Measurements from ENCODE around the gene PCBP4.

PCBP4 gene
- 12.6 reads per million, percentile 37 among the genes with 10 or more reads in this experiment for total RNA-seq

DNA sequence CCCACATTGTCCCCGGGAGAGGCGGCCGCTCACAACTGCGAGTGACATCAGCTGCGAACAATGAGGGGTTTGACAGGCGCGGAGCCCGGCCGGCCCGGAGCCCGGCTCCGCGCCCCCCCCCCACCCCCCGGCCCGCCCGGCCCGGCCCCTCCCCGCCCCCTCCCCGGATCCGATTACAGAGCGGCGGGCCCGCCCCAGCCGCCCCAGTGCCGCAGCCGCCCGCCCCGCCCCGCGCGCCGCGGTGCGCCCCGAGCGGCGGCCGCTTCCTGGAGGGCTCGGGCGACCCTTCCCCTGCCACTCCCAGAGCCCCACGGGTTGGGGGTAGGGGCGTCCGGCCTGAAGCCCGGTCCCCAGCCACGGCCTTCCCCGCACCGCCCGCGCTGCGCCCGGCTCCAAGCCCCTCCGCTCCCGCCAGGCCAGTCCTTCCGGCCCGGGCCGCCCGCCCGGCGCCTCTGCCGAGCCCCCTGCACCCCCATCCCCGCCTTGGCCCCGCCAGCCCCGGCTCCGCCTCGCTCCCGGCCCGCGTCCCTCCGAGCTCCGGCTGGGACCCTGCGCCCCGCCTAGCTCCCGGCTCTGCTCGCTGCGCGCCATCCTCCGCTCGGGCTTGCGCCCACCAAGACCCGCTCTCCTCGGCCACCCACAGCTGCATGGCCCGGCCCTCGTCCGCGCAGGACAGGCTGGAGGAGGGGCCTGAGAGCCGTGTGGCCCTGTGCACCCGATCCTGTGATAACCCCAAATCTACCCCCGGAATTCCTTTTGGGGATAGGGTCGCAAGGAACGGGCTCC is at the start of gene PCBP4:
PCBP4 (minus strand) TSS at position 71 of the 786 bp plus-strand sequence. CDS start 6,214 bp downstream, outside the sequence.
- DNase-seq = peak; percentile 25

DNA sequence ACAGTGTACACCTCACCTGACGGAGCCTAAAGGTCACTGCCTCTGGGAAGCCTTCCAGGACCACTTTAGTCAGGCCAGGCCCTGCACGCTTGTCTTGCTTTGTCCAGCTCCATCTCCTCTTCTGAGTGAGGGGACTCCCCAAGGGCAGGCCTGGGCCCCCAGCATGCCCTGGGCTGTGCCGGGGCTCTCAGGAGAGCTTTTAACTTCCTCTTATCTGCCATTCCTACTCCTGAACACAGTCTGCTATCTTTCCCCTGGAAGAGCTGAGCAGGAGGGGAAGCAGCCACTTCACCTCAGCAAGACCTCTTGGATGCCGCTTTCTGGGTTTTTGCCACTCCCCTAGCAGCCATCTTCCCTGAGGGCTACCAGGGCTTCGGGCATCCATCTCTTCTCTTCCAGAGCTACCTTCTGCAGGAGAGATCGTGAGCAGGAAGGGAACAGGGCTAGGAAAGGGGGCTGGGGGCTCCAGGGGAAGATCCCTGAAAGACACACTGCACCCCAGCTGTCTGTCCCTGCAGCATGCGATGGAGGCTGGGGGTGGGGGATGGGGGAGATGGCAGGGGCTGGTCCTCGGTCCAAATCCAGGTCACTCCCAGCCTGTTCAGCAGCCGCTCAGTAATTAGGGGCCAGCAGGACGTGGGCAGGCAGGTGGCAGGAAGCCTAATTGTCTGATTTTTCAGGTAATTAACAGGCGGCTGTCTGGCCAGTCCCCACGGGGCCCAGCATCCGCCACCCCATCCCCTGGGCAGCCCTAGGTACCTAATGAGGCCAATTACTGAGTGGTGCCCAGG is 48.4 kb upstream of the PCBP4 start:
- DNase-seq = no peak

DNA sequence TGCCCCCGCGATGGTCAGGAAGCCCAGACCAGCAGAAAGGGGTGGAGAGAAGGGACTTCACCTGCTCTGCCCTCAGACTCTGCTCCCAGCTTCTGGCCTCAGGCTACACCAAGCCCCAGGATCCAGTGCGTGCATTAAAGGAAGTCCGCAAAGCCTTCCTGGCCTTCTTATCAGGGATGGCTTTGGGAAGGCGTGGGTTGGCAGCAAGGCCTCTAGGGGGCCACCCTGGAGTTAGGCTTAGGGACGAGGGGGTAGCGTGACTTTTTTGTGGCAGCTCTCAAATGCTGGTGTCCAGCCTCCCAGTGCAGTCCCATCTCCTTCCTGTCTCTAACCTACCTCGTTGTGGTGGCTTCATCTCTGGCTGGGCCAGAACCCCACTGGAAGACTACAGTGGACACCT is 47.4 kb upstream of the PCBP4 start:
- no peak for DNase-seq

DNA sequence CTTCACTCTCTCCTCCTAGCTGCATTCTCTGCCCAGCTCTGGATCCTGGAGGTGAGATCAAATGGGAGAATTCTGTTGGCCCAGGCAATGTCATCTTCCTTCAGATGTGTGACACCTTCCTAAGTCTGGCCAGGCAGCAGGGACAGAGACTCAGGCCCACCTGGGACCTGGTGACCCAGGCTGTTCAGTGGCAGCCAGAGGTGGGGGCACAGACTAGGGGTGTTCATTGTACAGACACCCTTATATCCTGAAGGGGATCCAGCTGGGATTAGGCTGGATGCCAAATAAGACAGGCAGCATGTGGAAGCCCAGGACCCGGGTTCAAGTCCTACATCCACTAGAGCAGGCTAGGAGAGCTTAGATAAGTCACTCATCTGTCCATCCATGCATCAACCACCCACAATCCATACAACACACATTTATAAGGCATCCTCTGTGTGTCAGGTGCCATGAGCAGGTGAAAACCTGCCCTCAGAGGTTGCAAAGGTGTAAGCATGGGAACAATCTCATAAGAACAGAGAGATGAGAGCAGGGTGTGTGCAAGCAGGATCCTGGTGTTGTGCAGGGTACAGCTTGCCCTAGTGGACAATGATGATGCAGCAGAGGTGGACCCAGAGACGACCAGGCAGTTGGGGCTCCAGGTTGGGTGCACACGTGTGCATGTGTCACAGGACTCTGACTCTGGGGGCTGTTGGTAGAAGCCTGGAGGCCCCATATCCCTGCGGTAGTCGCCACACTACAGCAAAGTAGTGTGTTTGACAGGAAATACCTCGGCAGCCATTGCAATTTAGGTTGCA is 46.7 kb upstream of the PCBP4 start:
- no peak for DNase-seq

DNA sequence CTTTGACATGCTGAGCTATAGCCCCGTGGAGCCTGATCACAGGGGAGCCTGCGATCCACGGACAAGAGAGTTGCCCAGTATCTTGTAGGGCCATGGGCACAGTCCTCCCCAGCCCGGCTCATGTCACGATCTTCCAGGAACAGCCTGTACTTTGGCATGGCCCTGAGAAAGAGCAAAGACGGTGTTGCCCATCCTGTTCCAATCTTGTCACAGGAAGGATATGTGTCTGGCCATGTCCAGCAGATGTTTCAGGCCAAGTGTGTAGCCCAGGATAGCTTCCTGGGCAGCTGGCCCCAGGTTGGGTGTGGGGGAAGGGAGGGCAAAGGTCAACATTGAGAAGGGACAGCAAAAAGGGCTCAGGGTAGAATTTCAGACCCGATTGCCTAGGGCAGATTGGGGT is 45.4 kb upstream of the PCBP4 start:
- no peak for DNase-seq

DNA sequence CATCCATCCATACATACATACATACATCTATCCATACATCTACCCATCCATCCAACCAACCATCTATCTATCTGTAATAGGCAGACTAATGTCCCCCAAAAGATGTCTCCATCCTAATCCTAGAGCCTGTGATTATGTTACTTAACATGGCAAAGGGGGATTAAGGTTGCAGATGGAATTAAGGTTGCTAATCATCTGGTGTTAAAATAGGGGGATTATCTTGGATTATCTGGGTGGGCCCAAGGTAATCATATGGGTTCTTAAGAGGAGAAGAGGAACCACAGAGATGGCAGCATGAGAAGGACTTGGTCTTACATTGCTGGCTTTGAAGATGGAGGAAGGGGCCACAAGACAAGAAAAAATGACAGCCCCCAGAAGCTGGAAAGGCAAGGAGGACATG is 43.2 kb upstream of the PCBP4 start:
- no peak for DNase-seq

DNA sequence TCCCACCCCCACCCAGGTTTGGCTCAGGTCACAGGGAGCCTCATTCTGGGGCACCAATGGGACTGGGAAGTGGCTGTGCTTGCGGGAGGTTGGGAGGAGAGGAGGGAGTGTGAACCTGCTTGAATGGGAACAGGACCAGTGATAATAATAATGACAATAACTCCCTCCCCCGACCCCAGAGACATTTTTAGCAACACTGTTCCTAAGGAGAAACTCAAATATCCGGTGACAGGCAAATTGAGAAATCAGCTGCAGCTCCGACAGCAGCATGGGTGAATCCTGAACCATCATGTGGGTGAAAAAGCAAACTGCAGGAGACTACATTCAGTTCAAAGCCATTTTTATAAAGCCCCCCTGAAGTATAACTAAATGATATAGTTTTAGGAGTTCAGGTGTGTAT is 40.0 kb upstream of the PCBP4 start:
- DNase-seq = no peak

DNA sequence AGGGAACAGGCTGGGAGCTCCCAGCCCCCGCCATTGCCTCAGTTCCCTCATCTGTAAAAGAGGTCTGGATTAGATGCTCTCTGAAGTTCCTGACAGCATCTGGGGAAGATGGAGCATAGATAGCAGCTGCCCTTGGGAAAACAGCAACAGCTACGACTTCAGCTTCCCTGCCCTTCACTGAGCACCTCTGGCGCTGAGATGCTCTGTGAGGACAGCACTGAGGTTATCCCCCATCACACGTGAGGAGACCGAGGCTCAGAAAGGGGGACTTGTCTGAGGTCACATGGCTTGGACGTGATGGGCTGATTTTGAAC is 39.5 kb upstream of the PCBP4 start:
- no peak for DNase-seq

DNA sequence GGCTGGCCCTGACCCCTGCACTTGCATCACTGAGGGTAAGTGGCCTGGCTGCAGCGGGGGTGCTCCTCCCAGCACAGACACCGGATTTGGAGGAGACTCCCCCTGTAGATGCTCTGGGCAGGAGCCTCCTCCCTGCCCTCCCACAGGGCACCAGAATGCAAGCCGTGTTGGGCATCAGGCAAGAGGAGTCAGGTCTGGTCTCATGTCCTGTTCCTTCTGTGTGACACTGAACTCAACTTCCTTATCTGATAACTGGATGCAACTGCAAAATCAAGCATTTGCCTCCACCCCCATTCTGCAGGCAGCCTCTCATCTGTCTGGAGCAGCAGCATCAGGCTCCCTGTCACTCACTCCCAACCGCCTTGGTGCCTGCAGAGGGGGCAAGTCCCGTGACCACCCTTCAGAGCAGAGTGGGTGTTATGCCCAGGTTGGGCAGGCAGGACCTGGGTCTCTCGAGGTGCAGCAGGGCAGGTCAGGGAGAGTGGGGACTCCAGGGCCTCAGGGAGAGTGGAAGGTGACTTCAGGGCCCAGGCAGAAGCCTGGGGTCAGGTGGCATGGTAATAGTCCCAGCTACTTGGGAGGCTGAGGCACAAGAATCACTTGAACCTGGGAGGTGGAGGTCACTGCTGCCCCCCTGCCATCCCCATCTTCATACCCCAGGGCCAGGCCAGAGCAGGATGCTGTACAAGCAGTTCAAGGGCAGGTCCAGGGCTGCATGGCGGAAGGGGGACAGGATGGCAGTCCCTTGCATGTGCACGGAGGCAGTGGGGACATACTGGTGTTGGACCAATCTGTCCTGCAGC is 39.0 kb upstream of the PCBP4 start:
- no peak for DNase-seq

DNA sequence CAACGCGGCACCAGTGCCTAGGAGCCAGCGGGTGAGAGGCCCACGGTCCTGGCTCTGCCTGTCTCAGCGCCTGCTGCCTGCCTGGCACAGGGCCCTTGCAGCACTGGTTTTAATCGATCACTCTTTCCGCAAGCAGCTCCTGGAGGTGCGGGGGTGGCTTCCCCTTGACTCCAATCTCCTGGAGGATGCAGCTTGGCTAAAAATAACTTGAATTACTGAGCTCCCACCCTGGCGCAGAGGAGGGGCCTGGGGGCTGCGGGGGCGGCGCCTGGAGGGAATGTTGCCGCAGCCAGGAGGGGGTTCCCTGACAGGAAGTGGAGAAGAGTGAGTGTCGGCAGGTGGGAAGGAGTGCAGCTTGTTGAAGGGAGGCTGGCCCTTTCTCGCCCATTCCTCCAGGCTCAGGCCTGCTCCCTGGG is 38.3 kb upstream of the PCBP4 start:
- DNase-seq = no peak

DNA sequence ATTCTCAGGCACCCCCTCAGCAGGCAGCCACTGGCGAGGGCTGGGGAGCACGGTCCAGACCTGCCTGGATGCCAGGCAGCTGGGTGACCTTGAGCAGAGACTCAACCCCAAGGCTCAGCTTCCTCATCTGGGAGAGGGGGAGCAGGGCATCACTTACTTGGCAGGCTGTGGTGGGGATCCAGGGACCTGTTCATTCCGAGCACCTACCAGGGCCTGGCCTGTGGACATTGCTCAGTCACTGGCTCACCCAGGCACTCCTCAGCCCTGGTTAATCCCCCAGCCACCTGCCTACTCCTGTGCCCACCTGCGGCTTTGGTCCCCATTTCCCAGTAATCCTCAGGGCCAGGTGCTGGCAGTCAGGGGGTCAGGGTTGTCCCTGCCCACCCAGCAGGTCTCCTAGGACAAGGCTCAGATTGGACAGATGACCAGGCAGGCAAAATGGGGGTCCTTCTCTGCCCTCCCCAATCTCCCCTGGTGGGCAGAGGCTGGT is 37.7 kb upstream of the PCBP4 start:
- DNase-seq = no peak

DNA sequence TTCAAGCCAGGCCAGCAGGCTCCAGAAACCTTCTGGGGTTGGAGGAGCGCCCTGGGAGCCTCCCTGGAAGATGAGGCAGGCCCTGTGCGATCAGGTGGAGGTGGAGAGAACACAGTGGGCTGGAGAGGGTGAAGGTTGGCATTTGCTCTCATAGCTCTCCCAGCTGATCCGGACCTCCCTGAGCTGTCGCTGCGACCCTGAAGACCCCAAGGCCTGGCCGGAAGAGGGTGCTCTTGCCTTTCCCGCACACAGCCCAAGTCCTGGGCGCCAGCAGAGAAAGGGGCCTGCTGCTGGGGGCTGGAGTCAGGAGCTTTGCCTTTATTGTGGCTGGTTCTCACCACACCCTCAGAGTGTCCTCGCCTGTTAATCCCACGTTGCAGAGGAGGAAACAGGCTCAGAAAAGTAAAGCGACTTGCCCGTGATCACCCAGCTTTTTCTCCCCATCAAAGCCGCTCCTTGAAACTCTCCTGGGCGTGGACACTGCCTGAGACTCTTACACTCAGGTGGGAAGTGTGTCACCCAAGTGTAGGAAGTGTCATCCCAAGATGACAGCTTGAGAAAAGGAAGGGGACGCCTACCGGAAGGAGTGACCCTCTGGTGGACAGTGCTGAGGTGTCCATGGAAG is 37.0 kb upstream of the PCBP4 start:
- no peak for DNase-seq

DNA sequence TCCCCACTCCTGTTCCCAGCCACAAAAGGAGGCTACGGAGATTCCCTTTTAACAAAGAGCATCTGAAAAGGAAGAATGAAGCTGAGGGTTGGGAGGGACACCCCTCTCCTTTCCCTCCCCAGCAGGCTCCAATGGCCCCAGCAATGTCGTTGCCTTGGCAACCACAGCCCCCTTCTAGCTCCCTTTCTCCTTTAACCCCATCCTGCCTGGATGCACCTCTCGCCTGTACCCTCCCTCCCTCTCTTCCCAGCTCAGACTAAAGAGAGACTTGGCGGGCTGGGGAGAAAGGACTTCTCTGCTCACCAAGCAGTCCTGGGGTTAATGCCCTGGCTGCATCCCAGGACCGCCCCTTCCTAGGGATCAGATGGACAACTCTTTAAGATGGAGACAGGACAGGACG is 35.5 kb upstream of the PCBP4 start:
- no peak for DNase-seq

DNA sequence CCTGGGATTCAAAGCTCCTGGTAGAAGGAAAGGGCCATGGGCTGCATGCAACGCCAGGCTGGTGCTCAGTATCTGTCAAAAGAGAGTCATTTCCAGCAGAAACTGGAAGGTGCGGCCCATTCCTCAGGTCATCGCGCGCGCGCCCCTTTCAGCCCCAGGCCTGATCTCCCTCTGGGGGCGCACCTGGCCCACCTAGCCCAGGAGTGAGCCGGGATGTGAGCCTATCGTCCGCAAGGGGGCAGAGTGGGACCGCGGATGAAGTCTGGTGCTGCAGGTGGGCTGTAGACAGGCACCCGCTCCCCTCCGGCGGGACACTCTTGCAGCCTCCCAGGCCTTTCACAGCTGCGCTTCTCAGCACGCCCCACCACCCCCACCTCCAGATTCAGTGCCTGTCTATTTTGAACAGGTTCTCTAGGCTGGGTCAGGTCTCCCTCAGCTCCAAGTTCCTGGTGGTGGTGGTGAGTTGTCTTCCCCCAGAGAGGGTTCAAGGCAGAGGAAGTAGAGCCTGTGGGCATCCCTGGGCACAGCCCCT is 34.3 kb upstream of the PCBP4 start:
- DNase-seq = peak; percentile 83

DNA sequence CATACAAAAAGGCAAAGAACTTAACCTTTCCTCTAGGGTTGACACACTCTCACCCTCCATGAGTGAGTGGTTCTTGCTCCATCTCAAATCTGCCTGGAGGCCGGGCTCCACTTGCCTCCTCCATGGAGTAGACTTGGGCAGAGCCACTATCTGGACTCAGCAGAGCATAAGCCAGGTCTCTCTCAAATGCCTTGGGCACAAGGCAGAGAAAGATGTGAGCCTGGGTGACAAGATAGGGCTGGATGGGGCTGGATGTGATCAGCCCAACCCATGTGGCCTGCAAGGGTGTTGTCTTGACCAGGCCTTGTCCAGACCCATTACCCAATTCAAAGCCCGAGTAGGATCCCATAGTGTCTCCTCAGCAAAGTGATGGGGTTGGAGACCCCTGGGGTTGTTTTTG is 32.6 kb upstream of the PCBP4 start:
- no peak for DNase-seq

DNA sequence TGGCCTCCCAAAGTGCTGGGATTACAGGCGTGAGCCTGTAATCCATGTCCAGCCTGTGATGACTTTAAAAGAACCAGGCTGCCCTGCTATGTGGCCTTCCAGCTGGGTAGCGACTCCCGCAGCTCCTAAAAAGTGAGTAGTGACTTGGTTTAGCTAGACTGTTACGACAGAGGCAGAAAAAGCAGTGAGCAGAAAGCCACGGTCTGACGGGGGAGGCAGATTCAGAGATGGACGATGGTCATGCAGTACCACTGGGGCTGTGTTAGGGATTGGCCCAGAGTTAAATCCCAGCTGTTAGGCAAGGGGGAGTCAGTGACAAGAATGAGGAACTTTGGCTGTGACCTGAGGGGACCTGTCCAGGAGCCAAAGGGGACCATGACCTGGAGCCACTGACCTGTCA is 31.5 kb upstream of the PCBP4 start:
- DNase-seq = no peak

DNA sequence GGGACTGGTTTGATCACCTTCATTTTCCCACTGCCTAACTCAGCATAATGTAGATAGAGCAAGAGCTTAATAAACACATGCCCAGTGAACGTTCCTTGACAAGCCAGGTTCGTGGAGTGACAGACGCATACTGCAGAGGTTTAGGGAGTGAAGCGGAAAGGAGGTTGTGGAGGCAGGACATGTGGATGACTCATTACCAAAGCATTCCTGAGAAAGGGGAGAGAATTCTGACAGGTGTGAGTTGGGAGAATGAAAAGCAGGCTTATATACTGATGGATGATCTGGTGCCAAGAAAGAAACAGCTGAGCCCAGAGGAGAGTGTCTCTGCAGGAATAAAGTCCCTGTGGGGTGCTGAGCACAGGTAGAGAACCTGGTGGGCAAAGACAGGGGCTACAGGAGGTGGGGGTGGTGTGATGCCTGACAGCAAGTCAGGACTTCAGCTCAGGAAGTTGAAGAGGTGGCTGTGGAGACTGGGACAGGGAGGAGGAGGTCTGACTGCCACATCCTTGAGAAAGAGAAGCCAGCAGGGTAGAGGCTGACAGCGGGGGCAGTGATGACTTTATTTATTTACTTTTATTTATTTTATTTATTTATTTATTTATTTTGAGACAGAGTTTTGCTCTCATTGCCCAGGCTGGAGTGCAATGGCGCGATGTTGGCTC is 30.8 kb upstream of the PCBP4 start:
- no peak for DNase-seq

DNA sequence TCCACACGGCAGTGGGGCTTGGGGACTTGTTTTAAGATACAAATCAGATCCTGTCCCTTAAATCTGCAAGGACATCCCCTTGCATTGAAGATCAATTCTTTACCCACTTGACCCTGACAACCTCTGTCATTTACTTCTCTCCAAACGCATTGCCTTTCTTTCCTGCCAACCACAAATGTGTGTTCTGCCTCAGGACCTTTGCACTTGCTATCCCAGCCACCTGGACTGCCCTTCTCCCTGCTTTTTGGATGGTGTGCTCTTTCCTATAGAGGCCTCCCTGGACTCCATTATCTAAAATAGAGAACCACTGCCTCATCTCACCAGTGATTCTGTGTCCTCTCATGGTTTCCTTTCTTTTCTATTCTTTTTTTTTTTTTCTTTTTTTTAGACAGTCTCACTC is 29.9 kb upstream of the PCBP4 start:
- no peak for DNase-seq

DNA sequence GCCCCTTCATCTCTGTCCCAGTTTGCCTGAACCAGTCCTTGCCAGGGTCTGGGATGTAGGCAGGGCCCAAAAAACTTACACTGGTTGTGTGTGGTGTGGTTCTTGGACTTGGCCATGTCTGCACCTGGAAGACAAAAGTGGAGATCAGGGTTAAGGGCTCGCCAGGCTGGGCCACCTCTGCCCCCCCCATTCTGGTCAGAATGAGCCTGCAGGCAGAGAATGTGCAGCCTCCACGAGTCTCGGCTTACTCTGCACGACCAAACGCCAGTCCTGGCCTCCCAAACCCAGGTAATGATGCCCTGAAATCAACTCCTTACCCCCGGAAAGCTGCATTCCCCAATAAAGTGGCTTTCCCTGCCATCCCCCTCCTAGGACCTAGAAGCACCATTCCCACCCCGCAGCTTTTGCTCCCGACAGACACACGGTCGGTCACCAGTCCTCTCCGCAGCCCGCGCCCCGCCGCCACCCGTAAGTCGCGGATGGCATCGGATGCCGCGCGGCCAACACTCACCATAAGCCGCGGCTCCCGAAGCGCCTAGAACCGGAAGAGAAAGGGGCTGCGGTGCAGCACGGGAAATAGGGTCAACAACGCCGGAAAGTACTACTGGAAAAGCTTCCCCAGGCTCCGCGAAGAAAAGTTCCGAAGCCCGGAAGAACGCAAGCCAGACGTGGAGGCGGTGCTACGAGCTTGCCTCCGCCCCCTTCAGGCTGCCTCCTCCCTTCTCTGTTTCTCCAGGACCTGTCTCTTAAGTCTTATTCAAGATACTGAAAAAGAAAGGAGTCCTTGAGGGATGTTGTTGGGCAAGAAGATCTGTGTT is 28.3 kb upstream of the PCBP4 start, which contains the start of gene RPL29:
RPL29 (minus strand) TSS at position 550 of the 818 bp plus-strand sequence; CDS start at position 116, 434 bp downstream.
- peak; percentile 86 for DNase-seq

DNA sequence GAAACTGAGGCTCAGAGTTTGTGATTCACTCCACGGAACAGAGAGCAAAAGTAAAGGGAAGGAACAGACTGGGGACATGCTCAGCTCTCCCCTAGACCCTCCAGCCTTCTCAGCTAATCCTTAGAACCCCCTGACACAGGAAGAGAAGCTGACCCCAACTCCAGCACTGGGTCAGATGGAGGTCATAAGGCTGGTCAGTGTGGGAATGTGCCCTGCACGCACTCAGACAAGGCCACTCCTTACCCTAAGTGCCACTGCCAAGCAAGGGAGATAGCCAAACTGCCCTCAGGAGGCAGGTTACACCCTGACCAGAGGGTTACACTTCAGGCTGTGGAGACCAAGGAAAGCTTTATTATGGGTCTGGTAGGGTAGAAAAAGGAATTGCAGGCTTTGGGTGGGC is 27.3 kb upstream of the PCBP4 start:
- no peak for DNase-seq
